Activated CD8-positive, alpha-beta memory T cell treated with anti-CD3 and anti-CD28 coated beads, Interleukin-2, amount 50 U/mL, for 1 hour (primary cell): ENCODE measurements around the gene RHD.
A peak's percentile ranks its signal among the peaks of the same experiment; 100 is the strongest.
"Not testable (repeated sequence)": the region's sequence is repeated elsewhere in the genome, so short reads cannot be mapped to it uniquely, and the experiment has no call there.

Source experiments
- DNase-seq: peaks from one replicate; pipeline ENCODE4 v3.0.0-alpha.2; 2020; ENCODE audit errors: extremely low read depth

Gene RHD

GRCh38 chr1:25272238-25272637 lies at the start of gene RHD:
Gene RHD, plus strand, starts transcription at chr1:25272509. Its CDS starts 39 bp downstream, at chr1:25272548.
- DNase-seq, result not testable (repeated sequence)

DNA sequence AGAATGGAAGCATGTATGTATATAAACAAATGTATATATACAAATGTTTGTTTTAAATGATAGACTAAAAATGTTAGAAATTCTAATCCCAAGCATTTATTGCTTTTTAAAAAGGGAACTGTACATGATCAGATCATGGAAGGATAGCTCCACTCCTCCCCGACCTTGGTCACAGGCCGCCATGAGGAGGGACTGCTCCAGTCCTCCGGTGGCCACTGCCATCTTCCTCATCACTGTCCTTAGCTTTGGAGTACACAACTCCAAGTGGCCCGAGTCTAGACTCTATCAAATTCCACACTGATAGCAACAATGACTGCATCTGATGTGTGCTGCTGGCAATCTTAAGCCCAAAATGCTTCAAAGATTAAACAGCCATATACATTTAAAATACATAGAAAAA lies 49.7 kb upstream of the RHD start:
- DNase-seq, result no peak

- DNase-seq, result no peak
Observed at GRCh38 chr1:25223471-25223870, 48.8 kb upstream of the RHD start.

DNA sequence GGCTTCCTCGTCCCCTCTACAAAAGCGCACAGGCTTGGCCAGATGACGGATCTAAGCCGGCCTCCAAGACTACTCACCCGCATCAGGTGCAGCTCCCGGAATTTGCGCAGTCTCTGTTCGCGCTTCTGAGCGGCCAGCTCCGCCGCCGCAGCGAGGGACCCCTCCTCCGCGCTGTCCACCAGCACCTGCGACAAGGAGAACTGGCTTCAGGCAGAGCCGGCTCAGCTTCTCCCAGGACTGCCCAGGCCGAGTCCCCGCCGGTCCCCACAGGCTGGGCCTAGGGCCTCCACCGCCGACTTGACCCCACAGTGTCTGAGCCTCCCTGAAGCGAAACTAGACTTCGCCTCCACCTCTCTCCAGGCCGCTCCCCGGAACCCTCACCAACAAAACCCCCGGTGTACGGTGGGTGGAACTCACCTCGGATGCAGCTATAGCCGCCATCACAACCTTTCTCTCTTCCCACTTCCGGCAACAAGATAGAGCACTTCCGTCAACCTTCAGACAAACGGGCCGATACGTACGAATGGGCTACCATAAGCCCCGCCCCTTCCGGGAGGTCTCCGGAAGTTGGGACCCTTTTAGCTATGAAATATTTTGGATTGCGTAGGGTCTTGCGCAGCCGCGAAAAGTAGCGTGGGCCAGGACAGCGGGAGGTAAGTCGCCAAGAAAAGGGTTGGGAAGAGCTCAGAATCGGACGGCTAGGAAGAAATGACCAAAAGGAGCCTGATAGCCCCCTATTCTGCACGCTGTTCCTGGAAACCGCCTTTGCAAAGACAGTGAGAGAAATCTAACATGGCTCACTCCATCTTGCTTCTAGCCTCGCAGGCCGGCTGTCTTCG lies 40.1 kb upstream of the RHD start, which contains the start of gene SYF2:
SYF2 (minus strand) TSS at position 476 of the 839 bp plus-strand sequence; CDS start at position 441, 35 bp downstream.
- peak; percentile 69 for DNase-seq

DNA sequence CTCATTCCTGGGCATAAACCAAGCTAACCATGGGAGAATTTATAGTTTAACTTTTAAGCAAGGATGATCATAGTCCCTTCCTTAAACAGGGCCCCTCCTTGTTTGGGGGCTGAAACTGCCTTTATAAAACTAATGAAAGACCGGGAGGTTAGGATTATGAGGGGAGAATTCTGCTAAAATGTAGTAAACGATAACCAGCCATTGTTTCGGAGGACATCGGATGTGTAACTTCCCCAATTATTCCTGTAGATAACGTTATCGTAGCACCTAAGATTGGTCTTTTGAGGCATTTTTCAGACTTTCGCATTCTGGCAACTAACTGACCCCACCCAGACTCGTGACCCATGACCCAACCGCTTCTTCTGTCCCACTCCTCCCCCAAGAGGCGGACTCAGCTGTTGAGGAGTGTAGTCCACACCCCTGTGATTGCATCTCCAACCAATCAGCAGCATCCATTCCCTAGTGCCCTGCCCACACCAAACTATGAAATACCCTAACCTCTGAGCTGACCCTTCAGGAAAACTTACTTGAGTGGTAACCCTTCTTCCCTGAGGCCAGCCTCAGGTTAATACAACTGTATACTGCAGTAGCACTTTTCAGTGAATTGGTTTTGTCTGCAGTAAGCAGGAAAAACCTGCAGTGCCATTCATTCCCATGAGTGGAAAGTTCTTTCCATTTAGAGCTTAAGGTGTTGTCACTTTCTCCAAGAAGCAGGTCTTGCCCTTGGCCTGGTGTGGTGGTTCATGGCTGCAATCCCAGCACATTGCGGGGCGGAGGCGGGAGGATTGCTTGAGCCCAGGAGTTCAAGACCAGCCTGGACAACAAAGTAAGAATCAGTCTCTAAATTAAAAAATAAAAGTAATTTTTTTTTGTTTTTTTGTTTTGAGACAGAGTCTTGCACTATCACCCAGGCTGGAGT lies 39.2 kb upstream of the RHD start:
- DNase-seq, result no peak

DNA sequence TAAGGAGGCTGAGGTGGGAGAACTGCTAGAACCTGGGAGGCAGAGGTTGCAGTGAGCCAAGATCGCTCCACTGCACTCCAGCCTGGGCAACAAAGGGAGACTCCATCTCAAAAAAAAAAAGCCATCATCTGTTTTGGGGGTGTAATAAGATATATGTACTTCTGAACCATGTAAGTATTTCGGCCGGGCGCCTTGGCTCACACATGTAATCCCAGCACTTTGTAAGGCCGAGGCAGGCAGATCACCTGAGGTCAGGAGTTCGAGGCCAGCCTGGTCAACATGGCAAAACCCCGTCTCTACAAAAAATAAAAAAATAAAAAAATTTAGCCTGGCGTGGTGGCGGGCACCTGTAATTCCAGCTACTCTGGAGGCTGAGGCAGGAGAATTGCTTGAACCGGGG lies 36.9 kb upstream of the RHD start:
- DNase-seq, result not testable (repeated sequence)

DNA sequence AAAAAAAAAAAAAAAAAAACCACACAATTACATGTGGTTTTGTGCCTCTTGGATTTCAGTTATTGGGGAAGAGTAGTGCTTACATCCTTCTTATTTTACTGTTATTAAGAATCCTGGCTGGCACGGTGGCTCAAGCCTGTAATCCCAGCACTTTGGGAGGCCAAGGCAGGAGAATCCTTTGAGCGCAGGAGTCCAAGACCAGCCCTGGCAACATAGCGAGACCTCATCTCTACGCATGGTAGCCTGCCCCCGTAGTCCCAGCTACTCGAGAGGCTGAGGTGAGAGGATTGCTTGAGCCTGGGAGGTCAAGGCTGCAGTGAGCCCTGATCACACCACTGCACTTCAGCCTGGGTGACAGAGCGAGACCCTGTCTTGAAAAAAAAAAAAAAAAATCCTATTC lies 36.0 kb upstream of the RHD start:
- DNase-seq, result not testable (repeated sequence)

DNA sequence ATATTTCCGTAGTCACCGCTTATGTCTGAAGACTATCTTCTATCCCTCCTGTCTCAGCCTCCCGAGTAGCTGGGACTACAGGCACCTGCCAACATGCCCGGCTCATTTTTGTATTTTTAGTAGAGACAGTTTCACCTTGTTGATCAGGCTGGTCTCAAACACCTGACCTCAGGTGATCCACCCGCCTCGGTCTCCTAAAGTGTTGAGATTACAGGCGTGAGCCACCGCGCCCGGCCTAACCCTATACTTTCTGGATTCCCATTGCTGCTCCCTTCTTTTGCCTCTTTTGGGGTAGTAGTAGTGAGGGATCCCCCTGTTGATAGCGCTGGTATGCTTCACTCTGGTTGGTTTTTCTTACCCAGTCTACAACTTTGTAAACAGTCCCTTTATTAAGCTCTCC lies 34.3 kb upstream of the RHD start:
- no peak for DNase-seq

GRCh38 chr1:25239681-25240541 lies 32.4 kb upstream of the RHD start:
- DNase-seq, result peak; percentile 61

DNA sequence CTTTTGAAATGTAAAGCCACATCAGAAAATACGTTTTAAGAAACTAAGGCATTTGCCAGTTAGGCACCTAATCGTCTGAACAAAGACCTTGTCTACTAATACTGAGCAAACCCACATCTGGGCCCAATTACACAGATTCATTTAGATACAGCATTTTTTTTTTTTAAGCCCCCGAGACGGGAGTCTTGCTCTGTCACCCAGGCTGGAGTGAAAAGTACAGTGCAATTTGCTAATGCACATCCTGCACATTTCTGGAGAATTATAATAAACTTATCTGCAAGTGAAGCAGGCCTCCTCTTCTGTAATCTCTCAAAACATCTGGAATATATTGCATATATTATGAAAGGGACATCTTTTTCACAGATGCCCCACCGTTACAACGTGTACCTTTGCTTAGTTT lies 28.4 kb upstream of the RHD start:
- DNase-seq, result no peak

DNA sequence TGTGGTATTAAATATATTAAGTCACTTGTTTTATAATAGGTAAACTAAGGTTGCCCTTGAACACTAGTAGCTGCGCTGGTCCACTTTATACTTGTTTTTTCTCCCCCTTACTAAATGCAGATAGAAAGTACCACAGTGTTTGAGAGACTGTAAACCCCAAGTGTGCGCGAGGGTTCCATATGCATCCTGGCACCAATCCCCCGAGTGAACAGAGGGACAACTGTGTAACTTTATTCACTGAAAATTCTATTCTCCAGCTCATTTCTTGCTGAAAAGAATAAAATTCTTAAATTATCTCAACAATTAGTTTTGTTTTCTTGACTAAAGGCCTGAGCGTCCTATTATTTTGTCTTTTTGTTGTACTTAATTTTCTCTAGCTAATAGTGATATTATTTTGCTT lies 26.9 kb upstream of the RHD start:
- no peak for DNase-seq

- no peak for DNase-seq
Observed at GRCh38 chr1:25245809-25246599, 26.3 kb upstream of the RHD start.

DNA sequence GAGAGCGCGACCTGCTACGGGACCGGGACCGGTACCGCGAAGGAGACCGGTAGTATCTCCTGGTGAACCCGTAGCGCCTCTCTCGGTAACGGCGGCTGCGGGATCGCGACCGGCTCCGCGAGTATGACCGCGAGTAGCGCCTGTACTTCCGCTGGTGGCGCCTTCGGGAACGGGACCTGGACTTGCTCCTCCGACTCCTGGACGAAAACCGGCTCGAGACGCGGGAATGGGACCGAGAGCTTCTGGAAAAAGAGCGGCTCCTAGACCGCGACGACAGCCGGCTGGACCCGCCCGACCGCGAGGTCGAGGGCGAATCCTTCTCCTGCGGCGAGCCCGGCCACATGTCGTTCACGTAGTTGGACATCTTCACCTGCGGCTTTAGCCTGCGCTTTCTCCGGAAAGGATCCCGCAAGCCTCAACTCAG lies 25.7 kb upstream of the RHD start:
- no peak for DNase-seq

- DNase-seq, result peak; percentile 100
Observed at GRCh38 chr1:25247024-25247828, 25.1 kb upstream of the RHD start, which contains the start of gene RSRP1. Gene RSRP1, minus strand, starts transcription at chr1:25247454. Its CDS starts 491 bp downstream, at chr1:25246963.

DNA sequence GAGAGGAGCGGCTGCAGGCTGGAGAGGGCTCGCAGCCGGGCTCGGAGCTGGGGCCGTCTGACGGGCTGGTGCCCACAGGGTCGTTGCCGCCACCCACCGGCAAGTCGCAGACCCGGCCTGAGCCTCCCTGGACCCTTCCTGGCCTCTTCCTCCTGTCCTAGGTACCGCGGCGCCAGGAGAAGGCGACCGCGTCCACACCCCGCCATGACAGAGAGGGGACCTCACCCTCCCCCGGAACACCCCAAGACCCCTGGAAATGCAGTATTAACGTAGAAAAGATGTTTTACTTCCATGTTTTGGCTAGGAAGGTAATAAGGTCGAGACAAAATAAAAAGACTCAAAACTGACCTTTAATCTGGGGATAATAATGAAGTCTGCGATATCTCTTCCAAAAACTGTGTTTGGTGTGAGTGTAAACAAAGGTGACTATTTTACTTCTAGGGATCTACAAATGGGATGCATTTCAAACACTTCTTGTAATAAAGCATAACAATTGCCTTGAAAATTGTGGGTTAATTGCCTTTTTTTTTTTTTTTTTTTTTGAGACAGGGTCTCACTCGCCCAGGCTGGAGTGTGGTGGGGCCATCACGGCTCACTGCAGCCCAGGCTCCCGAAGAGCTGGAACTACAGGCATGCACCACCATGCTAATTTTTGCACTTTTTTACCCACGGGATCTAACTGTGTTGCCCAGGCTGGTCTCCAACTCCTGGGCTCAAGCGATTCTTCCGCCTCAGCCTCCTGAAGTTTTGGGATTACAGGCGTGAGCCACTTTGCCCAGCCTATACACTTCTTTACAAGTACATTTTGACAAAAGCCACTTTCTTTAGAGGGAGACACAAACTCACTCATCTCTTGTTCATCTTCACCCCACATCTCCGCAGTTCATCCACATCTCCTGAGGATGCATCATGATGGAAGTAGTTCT lies 24.2 kb upstream of the RHD start:
- no peak for DNase-seq

DNA sequence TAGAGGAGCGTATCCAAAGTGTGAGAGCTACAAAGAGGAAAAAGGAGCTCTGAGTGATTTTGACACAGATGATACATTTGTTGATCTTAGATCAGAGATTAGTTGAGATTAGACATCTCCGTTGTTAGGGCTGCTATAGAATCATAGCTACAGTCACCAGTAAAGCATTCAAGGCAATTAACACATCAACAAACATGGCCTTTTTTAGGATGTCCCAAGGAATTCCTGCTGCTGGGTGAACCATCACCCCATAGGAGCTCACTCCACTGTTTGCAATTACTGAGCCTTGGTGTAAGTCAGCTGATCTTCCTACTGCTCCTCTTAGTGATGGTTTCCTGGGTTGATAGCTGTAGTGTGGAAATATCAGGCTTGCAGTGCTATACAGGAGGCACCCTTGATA lies 18.4 kb upstream of the RHD start:
- no peak for DNase-seq

DNA sequence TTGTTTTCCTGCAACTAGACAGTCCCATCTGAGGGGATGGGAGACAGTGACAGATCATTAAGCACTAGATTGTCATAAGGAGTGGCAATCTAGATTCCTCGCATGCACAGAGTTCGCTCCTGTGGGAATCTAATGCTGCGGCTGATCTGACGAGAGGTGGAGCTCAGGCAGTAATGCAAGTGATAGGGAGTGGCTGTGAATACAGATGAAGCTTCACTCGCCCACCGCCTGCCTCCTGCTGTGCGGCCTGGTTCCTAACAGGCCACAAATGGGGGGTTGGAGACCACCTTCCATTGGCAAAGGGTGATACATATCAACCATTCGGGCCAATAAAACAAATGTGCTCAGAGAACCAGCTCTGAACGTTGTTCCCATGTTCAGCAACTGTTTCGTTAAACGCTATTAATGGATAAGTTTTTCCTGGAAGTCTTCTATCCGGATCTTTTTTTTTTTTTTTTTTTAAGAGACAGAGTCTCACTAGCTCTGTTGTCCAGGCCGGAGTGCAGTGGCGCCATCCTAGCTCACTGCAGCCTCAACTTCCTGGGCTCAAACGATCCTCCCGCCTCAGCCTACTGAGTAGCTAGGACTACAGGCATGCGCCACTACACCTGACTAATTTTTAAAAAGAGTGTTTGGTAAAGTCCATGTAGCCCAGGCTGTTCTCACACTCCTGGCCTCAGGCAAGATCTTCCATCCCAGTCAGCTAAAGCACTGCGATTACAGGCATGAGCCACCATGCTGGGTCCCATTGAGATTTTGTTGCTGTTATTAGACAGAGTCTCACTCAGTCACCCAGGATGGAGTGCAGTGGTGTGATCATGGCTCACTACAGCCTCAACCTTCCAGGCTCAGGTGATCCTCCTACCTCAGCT lies 16.4 kb upstream of the RHD start:
- DNase-seq, result no peak

DNA sequence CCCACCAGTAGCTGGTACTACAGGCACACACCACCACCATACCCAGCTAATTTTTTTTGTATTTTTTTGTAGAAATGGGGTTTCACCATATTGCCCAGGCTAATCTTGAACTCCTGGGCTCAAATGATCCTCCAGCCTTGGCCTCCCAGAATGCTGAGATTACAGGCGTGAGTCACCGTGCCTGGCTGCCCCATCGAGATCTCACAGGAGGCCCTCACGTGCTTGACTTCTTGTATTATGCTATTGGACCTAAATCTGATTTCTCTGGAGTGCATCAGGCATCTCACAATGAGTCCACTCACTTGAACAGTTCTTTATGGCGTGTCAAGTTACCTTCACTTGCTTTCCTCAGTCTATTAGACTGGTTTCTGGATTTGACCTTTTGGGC lies 15.7 kb upstream of the RHD start:
- DNase-seq, result no peak
